Activated T-cell treated with anti-CD3 and anti-CD28 coated beads for 48 hours (primary cell): ENCODE results near the gene SFTA2.
A peak's percentile ranks its signal among the peaks of the same experiment; 100 is the strongest.

Source experiments
- DNase-seq: peaks from one replicate; pipeline ENCODE4 v3.0.0-alpha.2; 2020; ENCODE audit warnings: low read depth

SFTA2 gene

DNA sequence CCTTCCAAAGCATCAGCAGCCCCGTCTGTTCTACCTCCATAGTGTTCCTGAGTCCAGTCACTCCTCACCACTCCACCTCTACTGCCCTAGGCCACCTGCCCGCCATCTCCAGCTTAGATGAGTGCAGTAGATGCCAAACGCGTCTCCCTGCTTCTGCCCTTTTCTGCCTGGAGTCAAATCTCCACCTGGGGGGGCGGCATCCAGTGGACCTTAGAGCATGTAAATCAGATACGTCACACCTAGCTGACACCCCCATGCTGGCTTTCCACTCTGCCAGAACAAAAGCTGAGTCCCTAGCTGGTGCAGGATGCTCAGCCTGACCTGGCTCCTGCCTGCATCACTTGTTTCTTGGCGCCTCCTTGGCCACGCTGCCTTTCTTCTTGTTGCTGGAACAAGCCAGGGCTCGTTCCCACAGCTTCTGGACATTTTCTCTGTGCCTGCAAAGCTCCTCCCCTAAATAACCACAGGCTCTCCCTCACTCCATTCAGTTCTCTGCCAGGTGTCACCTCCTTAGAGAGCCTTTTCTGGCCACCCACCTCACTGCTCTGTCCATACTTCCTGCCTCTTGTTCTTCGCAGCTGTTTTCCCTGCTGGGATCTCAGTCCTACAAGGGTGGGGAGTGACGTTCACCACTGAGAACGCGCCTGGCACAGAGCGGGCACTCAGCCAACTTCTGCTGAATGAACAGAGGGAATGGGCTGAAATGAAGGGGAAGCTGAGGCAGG lies 41.9 kb downstream of the SFTA2 start:
- DNase-seq: no peak

DNA sequence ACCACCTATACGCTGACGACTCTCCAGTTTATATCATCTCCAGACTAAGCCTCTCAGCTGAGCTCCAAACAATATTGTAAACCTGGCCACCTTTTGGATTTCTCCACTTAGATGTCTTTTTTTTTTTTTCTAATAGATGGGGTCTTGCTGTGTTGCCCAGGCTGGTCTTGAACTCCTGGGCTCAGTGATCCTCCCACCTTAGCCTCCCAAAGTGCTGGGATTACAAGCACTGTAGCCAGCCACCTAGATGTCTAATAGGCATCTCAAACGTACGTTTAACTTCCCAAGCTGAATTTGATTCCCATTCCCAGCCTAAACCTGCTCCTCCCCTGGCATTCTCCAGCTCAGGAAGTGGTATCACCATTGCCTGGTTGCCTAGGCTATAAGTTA lies 42.5 kb downstream of the SFTA2 start:
- no peak for DNase-seq

DNA sequence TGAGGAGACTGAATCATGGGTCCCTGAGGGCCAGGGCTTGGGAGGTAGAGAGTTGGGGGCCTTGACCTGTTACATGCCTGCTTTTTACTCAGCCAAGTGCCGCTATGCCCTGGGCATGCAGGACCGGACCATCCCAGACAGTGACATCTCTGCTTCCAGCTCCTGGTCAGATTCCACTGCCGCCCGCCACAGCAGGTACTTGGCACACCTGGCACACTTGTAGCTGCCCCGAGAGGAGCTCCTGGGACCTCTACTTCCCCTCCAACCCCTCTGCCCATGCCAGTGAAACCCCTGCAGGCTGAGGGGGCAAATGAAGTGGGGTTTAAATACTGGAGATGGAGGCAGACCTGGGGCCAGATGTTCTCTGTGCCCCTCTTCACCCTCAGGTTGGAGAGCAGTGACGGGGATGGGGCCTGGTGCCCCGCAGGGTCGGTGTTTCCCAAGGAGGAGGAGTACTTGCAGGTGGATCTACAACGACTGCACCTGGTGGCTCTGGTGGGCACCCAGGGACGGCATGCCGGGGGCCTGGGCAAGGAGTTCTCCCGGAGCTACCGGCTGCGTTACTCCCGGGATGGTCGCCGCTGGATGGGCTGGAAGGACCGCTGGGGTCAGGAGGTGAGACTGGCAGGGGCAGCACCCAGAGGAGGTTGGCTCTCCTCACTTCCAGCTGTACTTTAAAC lies 43.0 kb downstream of the SFTA2 start:
- DNase-seq: no peak

DNA sequence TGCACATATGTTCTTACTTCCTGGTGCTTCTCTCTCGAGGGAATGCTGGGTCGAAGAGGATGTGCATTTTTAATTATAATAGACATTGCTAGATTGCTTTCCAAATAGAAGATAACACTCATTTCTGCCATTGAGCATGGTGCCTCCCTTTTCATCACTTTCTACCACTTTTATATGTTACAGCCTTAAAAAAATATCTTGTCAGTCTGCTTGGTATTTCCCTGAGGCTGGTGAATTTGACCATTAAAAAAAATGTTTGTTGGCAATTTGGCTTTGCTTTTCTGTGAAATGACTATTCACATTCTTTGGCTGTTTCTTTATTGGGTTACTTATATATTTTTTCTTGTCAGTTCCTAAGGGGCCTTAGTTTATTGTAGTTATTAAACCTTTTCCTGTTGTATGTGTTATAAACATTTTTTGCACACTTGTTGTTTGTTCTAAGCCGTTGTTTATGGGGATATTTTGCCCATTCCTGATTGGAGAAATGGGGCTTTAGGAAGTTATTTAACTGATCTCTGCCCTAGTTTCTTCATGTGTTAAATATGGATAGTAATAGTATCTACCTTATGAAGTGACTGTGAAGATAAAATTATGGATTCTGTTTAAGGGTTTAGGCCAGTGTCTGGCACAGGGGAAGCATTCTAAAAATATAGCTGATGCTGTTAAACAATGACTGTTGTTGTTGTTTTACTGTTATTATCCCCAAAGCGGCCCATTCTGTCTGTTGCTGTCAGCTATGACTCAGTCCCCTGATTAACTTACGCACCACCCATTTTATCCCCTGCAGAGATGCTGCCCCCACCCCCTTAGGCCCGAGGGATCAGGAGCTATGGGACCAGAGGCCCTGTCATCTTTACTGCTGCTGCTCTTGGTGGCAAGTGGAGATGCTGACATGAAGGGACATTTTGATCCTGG lies 43.8 kb downstream of the SFTA2 start:
- DNase-seq: no peak

DNA sequence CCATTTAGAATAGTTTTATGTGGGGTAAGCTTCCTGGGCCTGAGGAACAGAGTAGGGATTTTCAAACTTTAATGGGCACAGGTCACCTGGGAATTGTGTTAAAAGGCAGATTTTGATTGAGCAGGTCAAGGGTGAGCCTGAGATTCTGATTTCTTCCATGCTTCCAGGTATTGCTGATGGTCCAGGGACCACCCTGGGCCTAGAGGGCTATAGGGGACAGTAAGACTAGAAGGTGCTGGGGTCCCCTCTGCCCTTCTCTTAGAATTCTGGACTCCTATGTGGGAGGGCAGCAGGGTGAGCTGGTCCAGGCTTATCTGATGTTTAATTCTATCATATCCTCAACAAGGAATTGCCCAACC lies 45.1 kb downstream of the SFTA2 start:
- DNase-seq: no peak

DNA sequence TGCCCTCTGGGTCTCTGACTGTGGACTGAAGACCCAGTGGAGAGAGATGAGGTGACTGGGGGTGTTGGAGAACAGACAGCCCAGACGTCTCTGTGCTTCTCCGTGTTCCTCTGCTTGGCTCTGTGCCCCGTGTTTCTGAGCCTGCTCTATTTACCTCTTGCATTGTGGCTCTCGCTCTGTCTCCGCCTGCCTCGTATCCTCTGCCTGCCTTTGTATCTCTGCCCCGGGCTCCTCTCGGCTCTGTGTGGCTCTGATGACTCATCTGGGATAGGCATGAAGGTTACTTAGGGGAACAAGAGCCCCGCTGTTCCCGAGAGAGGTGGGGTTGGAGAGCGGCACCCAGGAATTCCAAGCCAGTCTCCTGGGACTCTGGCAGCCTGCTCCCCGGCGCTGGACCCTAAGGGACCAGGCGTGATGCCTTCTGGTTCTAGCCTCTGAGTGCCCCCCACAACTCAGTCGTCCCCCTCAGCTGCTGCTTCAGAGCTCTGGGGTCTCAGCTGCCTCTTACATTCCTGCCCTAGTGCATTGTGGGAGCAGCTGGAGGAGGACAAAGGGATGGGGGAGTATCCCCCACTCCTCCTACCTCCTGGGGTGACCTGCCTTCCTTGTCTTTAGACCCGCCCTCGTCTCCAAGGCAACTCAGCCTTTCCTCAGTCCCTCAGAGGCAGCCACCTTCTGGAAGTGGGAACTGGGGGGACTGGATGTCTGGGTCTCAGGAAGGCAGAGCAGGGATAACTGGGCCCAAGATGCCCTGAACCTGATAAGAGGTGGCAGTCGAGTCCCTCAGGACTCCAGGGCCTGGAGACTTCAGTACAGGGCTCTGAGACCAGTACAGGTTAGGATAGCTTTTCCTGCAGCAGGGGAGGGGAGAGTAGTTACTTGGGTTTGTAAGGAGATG lies 45.7 kb downstream of the SFTA2 start:
- no peak for DNase-seq

DNA sequence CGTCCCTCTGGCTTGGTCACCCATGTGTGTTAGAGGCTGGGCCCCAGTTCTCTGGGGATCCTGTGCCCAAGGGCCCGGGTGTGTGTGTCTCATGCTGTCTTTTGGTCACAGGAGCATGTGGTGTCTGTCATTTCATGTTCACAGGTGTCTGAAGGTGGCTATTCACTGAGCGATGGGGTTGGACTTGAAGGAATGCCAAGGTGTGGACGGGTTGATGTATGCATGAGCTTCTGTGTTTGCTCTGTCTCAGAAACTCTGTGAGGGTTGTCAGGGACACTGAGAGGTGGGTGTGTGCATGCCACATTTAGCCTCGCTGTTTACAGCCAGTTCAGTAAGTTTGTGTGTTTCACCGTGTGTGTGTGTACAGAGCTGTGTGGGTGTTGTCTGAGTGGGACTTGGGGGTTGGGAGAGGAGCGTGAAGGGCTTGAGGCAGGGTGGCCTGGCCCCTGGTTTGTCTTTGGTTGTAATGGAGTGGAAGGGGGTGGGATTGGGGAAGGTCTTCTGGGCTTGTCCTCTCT lies 46.4 kb downstream of the SFTA2 start:
- DNase-seq: no peak

DNA sequence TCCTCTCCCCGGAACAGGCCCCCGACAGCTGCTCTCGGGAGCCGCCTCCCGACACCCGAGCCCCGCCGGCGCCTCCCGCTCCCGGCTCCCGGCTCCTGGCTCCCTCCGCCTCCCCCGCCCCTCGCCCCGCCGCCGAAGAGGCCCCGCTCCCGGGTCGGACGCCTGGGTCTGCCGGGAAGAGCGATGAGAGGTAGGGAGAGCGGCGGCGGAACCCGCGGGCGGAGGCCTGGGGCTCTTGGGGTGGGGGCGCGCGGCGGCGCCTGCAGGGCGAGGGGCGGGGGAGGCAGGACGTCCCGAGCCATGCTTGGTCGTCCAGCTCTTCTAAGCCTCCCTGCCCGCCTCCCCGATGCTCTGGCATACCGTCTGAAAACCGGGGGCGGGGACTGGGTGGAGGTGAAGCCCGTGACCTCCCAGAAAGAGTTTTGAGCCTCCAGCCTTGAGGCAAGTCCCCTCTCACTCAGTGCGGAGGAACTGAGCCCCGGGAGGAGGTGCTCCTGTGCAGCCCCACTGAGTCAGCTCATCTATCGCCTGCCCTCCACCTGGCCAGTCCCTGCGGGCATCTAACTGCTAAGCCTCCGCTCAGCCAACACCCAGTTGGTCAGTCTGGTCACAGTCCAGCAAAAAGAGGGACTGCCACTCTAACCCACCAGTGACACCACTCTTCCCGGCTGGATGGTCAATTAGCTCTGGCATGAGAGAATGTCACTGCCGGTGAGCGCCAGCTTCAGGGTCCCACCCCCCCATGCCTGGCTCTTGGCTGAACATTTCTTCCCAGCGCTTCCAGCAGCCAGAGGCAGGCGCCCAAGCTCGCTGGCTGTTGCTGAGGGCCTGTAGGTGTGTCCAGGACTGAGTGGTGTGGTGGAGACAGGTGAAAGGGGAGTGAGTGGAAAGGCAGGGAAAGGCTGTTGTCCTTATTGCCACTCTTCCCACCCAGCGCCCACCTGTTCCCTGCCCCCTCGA lies 47.2 kb downstream of the SFTA2 start:
- peak; percentile 27 for DNase-seq

DNA sequence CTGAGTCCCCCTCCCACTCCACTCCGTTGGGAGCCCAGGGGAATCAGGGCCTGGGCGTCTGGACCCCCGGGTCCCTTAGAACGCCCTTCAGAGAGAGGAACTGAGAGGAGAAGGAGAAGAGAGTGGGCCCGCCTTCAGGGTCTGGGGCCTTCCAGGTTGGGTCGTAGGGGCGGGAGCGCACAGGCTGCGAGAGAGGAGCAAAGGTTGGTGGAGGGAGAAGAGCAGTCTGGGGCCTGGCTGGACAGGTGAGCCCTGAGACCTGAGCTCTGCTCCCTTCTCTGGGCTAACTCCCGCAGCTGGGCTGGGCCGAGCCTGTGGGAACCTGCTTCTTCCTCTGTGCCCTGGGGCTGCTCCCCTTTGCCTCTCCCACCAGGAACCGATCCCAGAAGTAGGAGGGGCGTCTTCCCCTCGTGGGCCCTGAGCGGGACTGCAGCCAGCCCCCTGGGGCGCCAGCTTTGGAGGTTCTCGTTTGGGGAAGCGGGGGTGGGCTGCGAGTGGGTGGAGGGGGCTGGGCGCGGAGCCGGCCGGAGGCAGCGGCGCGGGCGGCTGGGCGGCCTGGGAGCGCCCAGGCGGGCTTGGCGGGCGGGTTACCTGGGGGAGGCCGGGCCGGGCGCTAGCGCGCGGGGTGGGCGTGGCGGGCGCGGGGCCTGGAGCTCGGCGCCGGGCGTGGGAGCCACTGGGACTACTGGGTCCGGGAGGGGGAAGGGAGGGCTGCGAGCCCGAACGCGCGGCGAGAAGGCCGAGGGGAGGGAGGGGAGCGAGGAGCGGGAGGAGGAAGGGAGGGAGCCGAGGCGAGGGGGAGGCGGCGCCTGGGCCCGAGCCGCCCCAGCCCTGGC lies 48.1 kb downstream of the SFTA2 start, which contains the start of gene DDR1:
Gene DDR1 (plus strand): TSS at position 835 of the 836 bp plus-strand sequence. CDS start 4,211 bp downstream, outside the sequence.
- DNase-seq: peak; percentile 45

DNA sequence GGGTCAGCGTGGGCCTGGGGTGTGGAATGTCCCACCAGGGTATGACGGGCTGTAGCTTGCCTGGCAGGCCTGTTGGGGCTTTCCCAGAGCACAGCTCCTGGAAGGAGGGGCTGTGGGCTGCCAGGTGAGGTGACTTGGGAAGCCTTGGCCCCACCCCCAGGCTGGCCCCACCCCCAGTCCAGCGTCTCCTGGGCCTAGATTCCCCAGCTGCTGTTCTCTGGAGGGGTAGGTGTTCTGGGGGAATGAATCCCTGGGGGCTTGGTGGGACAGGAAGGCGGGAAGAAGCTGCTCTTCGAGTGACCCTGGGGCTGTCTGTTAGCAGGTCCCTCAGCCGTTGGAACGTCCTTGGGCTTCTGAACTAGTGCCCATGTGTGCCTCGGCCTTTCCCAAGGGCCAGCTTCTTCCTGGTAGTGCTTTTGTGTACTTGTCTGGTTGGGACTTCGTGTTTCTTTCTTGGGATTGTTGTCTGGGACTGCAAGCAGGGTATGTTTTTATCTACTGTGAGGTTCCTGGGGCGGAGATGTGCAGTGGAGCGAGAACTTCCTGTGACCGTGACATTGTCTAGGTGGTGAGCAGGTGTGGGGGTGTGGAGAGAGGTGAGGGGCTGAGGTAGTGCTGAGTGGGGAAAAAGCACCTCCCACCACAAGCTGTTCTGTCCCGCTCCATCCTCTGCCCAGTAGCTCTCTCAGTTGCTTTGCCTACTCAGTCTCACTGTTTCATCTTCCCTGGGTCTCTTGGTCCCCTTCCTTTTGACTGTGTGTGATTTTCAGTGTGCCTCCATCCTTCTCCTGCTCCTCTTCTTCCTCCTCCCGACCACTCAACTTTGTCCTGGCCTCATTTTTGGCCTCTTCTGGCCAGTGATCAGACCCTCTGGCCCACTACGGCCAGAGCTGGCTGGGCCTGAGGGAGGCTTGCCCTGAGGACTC lies 48.9 kb downstream of the SFTA2 start:
- no peak for DNase-seq

DNA sequence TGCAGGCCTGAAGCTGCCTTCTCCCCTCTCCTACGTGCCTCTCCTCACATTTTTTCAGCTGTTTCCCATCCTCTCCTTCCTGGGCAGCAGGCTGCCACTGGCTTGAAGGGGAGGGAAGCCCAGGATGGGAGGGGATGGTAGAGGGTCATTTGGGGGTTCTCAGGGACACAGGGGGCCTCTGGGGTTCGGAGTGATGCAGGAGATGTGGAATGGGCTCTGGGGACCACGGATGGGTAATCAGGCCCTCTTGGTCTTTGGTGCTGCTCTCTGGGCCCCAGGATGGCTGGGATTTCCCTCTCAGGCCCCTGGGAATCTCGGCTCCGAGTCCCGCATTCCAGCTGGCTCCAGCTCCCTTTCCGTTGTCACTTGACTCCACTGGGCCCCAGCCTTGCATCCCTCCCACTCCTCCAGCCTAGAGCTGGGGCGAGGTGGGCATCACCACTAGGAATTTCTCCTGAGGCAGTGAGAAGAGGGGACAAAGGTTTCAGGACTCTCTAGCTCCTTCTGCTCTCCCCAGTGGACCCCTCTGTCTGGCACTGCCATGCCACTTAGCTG lies 49.7 kb downstream of the SFTA2 start:
- no peak for DNase-seq

DNA sequence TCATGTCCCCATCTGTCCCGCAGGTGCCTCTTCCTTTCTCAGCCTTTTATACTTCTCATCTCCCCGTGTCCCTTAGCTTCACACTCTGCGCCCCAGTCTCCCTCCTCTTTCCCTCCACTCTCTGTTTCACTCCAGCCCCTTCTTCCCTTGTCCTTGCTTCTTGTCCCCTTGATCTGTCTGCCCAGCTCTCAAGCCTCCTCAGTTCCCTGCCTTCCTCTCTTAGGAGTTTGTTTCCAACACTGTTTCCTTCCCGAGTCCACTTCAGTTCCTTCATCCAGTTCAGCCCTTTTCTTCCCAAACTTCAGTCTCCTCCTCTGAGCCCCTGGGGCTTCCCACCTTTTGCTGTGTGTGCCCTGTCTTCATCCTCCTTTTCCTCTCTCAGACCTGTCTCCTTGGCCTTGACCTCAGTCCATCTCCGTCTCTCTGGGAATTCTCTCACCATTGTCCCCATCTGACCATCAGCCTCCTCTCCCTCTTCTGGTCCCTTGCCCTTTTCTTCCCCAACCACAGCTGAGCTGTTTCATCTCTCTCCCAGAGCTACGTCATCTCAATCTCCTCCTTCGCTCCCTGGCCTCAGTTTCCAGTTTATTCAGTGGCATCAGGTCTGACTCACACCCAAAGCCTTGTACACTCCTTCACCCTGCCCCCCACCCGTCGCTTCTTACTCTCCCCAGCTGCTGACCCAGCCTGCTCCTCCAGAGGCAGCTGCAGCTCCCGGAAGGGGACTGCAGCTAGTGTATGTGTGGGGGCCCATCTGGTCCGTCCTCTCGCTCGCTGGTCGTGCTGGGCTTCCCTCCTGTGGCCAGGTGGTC lies 50.4 kb downstream of the SFTA2 start:
- no peak for DNase-seq
